Measurements from ENCODE around the gene MYOG.

- TF ChIP-seq CTCF (conservative IDR thresholded peaks at IDR 0.05; ENCODE audit: low read length) (no peak), EZH2phosphoT487 (IDR thresholded peaks at IDR 0.05; ENCODE audit: borderline replicate concordance) (no peak)
Measured at GRCh38 chr1:203089001-203089650, 3.3 kb upstream of the MYOG start.
